HL-60 (cell line): ENCODE data around the gene NEU4.

Experiments
- DNase-seq, 2 experiments: peaks; one replicate each; pipeline ENCODE4 v3.0.0-alpha.2; 2010 to 2020; ENCODE audit warnings: low read depth in 1 of 2, low spot score in 1 of 2
- H3K27ac ChIP-seq: fragments of 250-450 bp; sonication (Bioruptor Pico); replicated peaks from 2 replicates; pipeline ENCODE4 v1.5.1; 2020; ENCODE audit warnings: mild to moderate bottlenecking, moderate library complexity
- H3K27me3 ChIP-seq: fragments of 250-450 bp; sonication (Bioruptor Pico); 2 replicates; pipeline ENCODE4 v1.5.1; 2021; ENCODE audit warnings: mild to moderate bottlenecking, moderate library complexity; ENCODE audit not compliant: insufficient read depth, poor library complexity, severe bottlenecking
- H3K4me3 ChIP-seq: replicated peaks from 2 replicates; pipeline ENCODE4 v1.5.1; 2011; ENCODE audit warnings: mild to moderate bottlenecking, control low read depth, low read length; ENCODE audit not compliant: insufficient read depth
- GABPA ChIP-seq: IDR thresholded peaks from 2 replicates; pipeline ENCODE4 v1.6.1; 2012; ENCODE audit warnings: low read depth
- POLR2AphosphoS5 ChIP-seq: IDR thresholded peaks from 2 replicates; pipeline ENCODE4 v1.6.1; 2012; ENCODE audit warnings: low read depth
- SPI1 ChIP-seq: IDR thresholded peaks from 2 replicates; pipeline ENCODE4 v1.6.1; 2012; ENCODE audit warnings: low read depth, mild to moderate bottlenecking, borderline replicate concordance
- TF ChIP-seq, protein P1 (sequence below): IDR thresholded peaks from 2 replicates; pipeline ENCODE4 v1.6.1; 2012; ENCODE audit warnings: low read depth; ENCODE audit not compliant: insufficient replicate concordance
- TF ChIP-seq, protein P2 (sequence below): IDR thresholded peaks from one replicate; pipeline ENCODE4 v1.5.1; 2011; ENCODE audit warnings: low read length, control low read depth, inconsistent platforms; ENCODE audit not compliant: insufficient read depth

Gene NEU4

DNA sequence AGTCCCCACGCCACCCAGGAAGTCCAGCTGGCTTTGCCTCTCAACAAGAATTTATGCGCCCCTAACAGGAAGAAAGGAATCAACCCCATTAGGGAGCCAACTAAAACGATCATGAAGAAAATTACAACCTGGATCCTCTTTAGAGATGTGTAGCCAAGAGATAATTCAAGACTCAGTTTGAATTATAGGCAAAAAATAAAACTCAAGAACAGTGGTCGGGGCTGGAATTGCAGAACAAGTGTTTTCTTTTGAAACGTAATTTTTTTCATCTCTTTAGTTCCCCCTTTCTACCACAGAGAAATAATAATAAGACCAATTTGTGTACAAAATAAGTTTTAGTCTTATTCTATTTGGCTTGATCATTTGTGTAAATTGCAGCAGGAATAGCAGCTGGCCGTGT lies 27.3 kb downstream of the NEU4 start:
- no peak overlapping the region for H3K27ac ChIP-seq
- H3K27me3 ChIP-seq = peaks cover 13% of the 10 kb centered on the region
- DNase-seq = no peak
- H3K4me3 ChIP-seq = no peak overlapping the region
- no peak for TF ChIP-seq SPI1
- TF ChIP-seq, protein P1, sequence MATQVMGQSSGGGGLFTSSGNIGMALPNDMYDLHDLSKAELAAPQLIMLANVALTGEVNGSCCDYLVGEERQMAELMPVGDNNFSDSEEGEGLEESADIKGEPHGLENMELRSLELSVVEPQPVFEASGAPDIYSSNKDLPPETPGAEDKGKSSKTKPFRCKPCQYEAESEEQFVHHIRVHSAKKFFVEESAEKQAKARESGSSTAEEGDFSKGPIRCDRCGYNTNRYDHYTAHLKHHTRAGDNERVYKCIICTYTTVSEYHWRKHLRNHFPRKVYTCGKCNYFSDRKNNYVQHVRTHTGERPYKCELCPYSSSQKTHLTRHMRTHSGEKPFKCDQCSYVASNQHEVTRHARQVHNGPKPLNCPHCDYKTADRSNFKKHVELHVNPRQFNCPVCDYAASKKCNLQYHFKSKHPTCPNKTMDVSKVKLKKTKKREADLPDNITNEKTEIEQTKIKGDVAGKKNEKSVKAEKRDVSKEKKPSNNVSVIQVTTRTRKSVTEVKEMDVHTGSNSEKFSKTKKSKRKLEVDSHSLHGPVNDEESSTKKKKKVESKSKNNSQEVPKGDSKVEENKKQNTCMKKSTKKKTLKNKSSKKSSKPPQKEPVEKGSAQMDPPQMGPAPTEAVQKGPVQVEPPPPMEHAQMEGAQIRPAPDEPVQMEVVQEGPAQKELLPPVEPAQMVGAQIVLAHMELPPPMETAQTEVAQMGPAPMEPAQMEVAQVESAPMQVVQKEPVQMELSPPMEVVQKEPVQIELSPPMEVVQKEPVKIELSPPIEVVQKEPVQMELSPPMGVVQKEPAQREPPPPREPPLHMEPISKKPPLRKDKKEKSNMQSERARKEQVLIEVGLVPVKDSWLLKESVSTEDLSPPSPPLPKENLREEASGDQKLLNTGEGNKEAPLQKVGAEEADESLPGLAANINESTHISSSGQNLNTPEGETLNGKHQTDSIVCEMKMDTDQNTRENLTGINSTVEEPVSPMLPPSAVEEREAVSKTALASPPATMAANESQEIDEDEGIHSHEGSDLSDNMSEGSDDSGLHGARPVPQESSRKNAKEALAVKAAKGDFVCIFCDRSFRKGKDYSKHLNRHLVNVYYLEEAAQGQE = no peak
- TF ChIP-seq POLR2AphosphoS5 = no peak
- TF ChIP-seq, protein P2, sequence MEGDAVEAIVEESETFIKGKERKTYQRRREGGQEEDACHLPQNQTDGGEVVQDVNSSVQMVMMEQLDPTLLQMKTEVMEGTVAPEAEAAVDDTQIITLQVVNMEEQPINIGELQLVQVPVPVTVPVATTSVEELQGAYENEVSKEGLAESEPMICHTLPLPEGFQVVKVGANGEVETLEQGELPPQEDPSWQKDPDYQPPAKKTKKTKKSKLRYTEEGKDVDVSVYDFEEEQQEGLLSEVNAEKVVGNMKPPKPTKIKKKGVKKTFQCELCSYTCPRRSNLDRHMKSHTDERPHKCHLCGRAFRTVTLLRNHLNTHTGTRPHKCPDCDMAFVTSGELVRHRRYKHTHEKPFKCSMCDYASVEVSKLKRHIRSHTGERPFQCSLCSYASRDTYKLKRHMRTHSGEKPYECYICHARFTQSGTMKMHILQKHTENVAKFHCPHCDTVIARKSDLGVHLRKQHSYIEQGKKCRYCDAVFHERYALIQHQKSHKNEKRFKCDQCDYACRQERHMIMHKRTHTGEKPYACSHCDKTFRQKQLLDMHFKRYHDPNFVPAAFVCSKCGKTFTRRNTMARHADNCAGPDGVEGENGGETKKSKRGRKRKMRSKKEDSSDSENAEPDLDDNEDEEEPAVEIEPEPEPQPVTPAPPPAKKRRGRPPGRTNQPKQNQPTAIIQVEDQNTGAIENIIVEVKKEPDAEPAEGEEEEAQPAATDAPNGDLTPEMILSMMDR = no peak
- TF ChIP-seq GABPA = no peak

DNA sequence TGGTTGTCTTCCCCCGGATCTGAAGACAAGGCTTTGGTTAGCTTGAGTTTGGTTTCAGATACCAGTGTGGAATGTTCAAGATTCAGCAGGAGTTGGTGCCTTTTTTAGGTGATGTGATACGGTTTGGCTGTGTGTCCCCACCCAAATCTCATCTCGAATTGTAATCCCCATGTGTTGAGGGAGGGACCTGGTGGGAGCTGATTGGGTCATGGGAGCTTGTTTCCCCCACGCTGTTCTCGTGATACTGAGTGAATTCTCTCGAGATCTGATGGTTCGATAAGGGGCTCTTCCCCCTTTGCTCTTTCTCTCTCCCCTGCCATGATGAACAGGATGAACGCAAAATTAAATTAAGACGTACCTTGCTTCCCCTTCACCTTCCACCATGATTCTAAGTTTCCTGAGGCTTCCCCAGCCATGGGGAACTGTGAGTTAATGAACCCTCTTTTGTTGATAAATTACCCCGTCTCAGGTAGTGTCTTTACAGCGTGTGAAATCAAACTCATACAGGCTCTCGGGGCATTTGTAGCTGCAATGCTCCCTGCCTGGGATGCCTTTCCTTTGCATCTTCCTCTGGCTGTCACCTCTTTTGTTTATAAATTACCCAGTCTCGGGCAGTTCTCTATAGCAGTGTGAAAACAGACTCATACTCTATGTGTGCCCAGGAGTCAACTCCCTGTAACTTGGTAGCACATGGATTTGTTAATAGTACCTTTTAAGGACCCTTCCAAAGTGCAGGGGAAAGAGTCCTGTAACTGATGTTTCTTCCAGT lies 28.4 kb downstream of the NEU4 start:
- Histone ChIP-seq H3K27ac (no peak overlapping the region), H3K4me3 (no peak overlapping the region), H3K27me3 (peaks cover 13% of the 10 kb centered on the region)
- no peak for DNase-seq
- no peak for TF ChIP-seq POLR2AphosphoS5
- TF ChIP-seq SPI1 = no peak
- TF ChIP-seq, protein P1 = no peak
- TF ChIP-seq, protein P2 = no peak
- no peak for TF ChIP-seq GABPA

DNA sequence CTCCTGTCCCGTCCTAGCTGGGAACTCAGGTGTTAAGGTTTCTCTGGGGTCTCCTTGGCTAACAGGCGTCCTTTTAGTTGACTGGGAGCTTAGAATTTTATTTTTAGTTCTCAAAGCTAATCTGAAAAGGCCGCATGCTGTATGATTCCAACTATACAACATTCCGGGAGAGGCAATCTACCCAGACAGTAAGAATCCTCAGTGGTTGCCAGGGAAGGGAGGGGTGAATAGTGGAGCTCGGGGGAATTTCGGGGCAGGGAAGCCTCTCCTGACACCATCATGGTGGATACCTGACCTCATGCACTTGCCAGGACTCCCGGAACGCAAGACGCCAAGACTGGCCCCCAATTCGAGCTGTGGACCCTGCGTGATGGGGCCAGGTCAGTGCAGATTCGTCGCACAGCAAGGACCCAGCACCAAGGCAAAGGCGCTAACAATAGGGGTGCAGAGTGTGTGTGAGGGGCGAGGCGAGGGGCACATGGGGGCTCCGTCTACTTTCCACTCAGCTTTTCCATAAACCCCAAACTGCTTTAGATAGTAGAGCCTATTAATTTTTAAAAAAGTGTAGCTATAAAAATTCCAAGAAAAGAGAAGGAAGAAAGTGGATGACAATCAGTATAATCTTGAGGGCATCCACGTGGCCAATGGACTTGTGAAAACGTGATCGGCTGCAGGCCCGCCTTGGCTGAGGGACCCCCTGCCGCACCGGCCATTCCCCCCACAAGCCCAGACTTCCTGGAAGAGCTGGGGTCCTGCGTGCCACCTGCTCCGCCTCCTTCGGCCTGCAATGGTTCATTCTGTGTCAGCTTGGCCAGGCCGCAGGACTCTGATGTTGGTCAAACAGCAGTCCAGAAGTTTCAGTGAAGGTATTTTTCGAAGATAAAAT lies 32.4 kb downstream of the NEU4 start:
- Histone ChIP-seq H3K4me3 (no peak overlapping the region), H3K27me3 (peaks cover 13% of the 10 kb centered on the region), H3K27ac (no peak overlapping the region)
- TF ChIP-seq, protein P2 = no peak
- TF ChIP-seq POLR2AphosphoS5 (no peak), GABPA (no peak), SPI1 (no peak)
- TF ChIP-seq, protein P1 = no peak
- no peak for DNase-seq
